NCI-H128 (cell line): Measurements from ENCODE around the gene TEKT3.

Source experiments
- DNase-seq: peaks from one replicate; lab custom pipeline; 2025; ENCODE audit not compliant: unreplicated experiment; lab: John Stamatoyannopoulos, UW

Gene TEKT3

DNA sequence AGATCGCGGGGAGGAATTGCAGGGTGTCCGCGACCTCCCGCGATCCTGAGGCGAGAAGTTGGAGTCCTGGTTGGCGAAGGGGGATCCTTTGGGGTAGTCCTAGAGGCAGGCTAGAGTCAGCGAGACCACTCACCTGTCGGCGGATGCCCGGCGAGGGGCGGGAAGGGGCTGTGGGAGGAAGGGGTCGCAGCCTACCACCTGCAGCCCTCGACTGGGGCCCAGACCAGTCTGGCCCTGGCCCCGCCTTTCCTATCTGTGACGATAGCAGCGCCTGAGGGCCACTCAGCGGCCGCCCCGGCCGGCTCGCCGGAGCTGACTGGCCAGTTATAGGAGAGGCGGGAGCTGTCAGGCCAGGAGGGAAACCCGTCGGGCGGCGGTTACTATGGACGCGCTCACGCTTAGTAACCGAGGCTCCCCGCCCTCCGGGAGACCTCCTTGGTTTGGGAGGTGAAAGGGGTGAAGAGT lies at the start of gene TEKT3:
TEKT3 (minus strand) TSS at position 213 of the 465 bp plus-strand sequence. CDS start 10,012 bp downstream, outside the sequence.
- no peak for DNase-seq

- DNase-seq: no peak
Observed at GRCh38 chr17:15388356-15389041, 47.1 kb upstream of the TEKT3 start.

- DNase-seq: no peak
Observed at GRCh38 chr17:15386083-15386482, 44.7 kb upstream of the TEKT3 start.

DNA sequence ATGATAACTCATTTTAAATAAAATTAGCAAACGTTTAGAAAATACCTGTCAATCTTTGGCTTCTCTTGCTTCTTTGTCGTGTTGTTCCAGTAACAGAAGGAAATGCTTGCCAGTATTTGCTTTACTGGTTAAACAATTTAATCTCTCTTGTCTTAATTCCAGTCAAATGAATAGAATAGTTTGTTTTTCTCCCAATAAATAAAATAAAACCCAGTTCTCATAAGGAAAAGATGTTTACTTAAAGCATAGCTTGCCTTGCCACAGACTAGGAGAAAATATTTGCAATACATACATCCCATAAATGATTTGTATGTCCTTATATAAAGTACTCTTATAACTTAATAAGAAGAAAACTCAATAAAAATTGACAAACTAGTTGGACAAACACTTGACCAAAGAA lies 43.9 kb upstream of the TEKT3 start:
- DNase-seq: no peak

GRCh38 chr17:15384142-15384787 lies 42.9 kb upstream of the TEKT3 start:
- no peak for DNase-seq

GRCh38 chr17:15382914-15383313 lies 41.5 kb upstream of the TEKT3 start:
- no peak for DNase-seq

GRCh38 chr17:15381707-15382106 lies 40.3 kb upstream of the TEKT3 start:
- no peak for DNase-seq

DNA sequence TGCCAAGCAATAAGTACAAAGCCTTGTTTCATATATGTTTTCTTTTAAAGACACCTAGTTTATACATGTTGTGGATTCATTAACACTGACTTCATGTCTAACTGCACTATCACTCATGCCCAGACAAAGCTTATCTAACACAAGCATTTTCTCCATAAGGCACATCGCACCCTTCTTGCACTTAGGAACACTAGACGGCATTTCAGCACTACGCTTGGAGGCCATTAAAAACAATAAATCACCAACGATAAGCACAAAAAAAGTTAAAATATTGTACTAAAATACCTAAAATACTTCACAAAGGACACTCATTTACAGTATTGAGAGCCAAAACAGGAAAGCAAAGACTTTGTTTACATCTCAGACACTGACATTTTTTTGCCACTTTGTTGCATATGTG lies 39.0 kb upstream of the TEKT3 start:
- no peak for DNase-seq

- DNase-seq: no peak
Observed at GRCh38 chr17:15379659-15380058, 38.3 kb upstream of the TEKT3 start.

DNA sequence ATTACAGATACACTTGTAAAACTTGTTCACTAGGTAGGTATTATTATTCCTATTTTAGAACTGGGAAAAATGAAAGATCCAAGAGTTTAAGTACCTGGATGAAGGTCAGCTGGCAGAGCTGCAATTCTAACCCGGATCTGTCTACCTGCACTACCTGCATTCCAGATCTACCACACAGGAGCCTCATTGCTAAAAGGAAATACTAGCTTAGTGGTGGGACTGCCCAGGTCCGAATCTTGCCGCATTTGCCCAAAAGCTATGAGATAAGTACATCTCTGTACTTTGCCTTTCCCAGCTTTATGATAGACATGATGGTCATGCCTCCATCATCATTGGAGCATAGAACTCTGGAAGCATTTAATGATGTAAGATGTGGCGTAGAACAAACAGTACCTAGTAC lies 36.8 kb upstream of the TEKT3 start:
- no peak for DNase-seq

DNA sequence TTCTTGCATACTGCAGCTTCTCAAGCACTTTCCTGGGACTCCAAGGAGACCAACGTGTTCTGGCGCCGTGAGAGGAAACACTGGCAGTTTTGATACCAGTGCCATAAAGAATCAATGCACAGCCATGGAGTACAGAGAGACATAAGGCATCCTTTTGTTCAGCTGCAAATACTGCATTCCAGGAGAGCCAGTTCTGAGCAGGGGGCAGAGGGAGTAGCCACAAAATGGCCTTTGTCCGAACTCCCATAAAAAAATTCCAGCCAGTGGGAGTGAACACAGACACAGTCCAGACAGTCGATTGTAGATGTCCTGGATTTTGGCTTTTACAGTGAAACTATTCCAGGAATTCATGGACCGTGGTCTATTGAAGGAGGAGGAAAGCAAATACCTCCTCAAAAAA lies 36.2 kb upstream of the TEKT3 start:
- DNase-seq: no peak

DNA sequence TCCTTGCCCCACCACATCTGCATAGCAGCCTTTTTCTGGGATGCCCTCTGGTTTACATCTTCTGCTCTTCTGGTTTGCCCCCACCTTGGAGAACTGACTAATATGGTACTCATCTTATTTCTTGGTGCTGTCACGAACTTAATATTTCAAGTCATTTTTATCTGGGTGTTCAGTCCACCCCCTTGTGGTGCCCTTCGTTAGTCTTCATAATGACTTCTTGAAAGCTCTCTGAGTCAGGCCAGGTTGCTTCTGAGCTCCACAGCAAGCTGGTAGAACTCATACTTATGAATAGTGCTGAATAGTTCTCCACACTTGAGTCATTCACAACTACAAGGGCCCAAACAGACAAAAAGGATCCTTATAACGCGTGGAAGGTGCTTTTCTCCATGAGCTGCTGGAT lies 35.8 kb upstream of the TEKT3 start:
- no peak for DNase-seq

DNA sequence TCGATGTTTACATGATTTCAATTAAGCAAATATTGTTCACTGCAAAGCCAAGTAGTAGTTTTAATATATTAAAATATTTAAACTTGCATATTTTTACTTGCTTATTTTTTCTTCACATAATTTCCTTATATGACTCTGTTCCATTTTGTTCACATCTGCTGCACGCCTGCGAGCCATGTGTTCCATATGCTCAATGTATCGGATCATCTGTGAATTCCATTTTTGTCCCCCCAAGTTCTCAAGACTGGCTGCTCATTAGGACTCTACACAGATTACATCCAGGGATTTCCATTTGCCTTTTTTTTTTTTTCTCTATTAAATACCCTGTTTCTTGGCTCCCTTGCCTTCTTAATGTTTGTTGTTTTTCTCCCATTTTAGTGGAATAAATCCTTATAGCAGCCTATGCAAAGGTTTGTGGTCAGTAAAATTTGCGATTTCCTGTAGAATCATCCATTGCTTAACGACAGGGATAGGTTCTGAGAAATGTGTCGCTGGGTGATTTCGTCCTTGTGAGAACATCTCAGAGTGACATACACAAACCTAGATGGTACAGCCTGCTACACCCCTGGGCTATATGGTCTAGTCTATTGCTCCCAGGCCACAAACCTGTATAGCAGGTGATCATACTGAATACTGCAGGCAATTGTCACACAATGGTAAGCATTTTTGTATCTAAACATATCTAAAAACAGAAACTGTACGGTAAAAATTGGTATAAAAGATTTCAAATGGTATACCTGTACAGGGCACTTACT lies 30.2 kb upstream of the TEKT3 start:
- DNase-seq: no peak

DNA sequence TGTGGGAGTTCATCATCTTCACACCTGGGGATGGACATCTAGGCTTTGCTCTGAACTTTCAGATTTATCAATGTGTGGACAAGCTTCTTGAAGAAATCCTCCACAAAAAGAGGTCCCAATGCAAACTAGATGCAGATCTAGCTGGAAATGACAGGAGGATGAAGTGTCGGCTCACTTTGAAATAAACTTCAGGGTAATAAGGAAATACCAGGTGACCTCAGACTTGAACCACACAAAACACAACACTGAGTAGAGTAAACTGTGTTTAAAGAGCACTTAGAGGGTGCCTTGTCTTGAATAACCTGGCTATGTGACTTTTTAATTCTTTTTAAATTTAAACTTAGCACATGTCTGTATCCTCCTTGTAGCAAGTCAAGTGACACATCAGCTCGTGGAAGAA lies 27.2 kb upstream of the TEKT3 start:
- DNase-seq: no peak

GRCh38 chr17:15366026-15366425 lies 24.6 kb upstream of the TEKT3 start:
- DNase-seq: no peak

DNA sequence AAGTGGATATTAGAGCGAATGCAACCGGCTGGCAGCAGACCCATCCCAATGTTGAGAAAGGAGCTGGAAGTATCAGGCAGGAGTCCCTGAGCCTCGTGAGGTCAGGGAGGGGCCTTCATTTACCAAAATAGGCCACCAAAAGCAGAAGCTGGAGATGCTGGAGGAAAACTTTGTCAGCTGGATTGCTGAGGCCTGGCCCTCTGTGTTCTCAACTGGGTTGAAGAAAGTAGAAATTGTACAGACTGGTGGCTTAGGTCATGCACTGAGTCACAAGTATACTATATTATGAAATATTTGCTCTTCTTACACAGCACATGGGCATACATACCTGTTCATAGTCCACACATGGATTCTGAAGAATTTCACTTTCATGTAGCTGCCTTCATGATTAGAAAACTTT lies 23.2 kb upstream of the TEKT3 start:
- no peak for DNase-seq

GRCh38 chr17:15363702-15364101 lies 22.3 kb upstream of the TEKT3 start:
- DNase-seq: no peak

- no peak for DNase-seq
Observed at GRCh38 chr17:15361592-15361991, 20.2 kb upstream of the TEKT3 start.

- no peak for DNase-seq
Observed at GRCh38 chr17:15361151-15361550, 19.8 kb upstream of the TEKT3 start.

- no peak for DNase-seq
Observed at GRCh38 chr17:15354256-15354655, 12.9 kb upstream of the TEKT3 start.

DNA sequence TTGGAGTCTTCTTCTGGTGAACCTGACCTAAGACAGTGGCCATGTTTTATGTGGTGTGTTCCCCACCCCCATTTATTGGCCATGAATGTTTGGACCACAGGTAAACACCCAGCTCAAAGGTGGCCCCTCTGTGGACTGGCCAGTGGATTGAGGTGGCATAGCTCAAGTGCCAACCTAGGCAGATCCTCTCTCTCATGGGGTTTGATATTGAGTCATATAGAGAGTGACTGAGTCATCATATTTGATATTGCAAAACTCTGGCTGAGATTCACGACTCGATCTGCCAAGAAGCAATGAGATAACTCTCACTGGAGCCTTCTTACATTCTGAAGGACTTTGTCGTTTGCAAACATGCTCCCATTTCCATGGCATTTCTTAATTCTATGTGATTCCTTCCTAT lies 10.5 kb upstream of the TEKT3 start:
- DNase-seq: no peak

GRCh38 chr17:15351478-15351840 lies 10.1 kb upstream of the TEKT3 start:
- DNase-seq: no peak
